ENCODE measurements around the gene ARL11.

The ARL11 gene

DNA sequence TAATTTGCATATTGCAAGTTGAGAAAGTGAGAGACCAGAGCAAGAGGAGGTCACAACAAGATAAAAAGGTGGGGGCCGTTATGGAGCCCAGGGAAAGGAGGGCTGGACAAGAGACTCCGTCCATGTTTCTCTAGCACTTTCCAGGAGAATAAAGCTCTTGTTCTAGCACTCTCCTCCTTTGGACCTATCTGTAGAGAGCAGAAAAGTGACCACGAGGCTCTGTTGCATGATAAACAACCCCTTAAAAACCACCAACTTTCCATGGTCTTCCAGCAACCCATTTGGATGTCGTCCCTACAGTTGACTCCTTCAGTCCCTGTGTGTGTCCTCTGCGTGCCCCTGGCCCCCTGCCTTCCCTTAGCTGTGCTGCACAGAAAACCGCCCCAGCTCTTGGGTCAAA is 4.1 kb upstream of the ARL11 start:
- TF ChIP-seq JUND (IDR thresholded peaks at IDR 0.05; ENCODE audit: low read depth) = no peak
- in situ Hi-C loops (cut with HindIII; ENCODE audit: low pct_unique_long_range_greater_than_20kb, low sequenced_read_pairs) = no loop called here
- DNase-seq (ENCODE audit: low read depth in 1 of 2, low spot score in 1 of 2) = no peak

- in situ Hi-C loops (cut with HindIII; ENCODE audit: low pct_unique_long_range_greater_than_20kb, low sequenced_read_pairs) = no loop called here
- no peak for DNase-seq (ENCODE audit: low read depth in 1 of 2, low spot score in 1 of 2)
- no peak for TF ChIP-seq JUND (IDR thresholded peaks at IDR 0.05; ENCODE audit: low read depth)
These were observed 2.8 kb upstream of the ARL11 start for GRCh38 chr13:49625392-49626079.

DNA sequence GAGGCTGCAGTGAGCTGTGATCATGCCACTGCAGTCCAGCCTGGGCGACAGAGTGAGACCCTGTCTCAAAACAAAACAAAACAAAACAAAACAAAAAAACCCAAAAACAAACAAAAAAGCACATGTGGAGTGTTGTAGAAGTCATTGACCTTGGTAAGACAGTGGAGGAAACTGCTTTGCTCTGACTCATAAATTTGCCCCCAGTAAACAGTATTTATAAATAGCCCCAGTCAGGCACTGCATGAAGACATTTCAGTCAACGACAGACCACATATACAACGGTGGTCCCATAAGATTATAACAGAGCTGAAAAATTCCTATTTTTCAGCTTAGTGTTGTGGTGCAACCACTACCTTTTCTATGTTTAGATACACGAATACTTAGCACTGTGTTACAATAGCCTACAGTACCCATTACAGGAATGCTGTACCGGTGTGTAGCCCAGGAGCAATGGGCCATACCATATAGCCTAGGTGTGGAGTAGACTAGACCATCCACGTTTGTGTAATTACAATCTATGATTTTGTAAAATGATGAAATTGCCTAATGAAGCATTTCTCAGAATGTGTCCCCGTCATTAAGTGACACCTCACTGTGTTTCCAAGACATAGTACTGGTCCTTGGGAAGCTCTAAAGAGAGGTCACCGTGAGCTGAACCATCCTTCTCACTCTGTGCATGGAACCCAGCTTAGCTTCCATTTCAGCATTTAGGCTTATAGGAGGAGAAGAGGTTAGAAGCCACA is 1.1 kb downstream of the ARL11 start:
- TF ChIP-seq JUND (IDR thresholded peaks at IDR 0.05; ENCODE audit: low read depth) = no peak
- in situ Hi-C loops (cut with HindIII; ENCODE audit: low pct_unique_long_range_greater_than_20kb, low sequenced_read_pairs) = no loop called here
- DNase-seq (ENCODE audit: low read depth in 1 of 2, low spot score in 1 of 2) = no peak

- no peak for DNase-seq (ENCODE audit: low read depth in 1 of 2, low spot score in 1 of 2)
- in situ Hi-C loops (cut with HindIII; ENCODE audit: low pct_unique_long_range_greater_than_20kb, low sequenced_read_pairs) = no loop called here
- TF ChIP-seq JUND (IDR thresholded peaks at IDR 0.05; ENCODE audit: low read depth) = no peak
These were observed 1.6 kb downstream of the ARL11 start for GRCh38 chr13:49629947-49630346.

GRCh38 chr13:49630580-49630979 is 2.3 kb downstream of the ARL11 start:
- no peak for DNase-seq (ENCODE audit: low read depth in 1 of 2, low spot score in 1 of 2)
- no peak for TF ChIP-seq JUND (IDR thresholded peaks at IDR 0.05; ENCODE audit: low read depth)
- in situ Hi-C loops (cut with HindIII; ENCODE audit: low pct_unique_long_range_greater_than_20kb, low sequenced_read_pairs) = no loop called here

GRCh38 chr13:49632156-49632555 is 3.8 kb downstream of the ARL11 start:
- in situ Hi-C loops (cut with HindIII; ENCODE audit: low pct_unique_long_range_greater_than_20kb, low sequenced_read_pairs) = no loop called here
- TF ChIP-seq JUND (IDR thresholded peaks at IDR 0.05; ENCODE audit: low read depth) = no peak
- DNase-seq (ENCODE audit: low read depth in 1 of 2, low spot score in 1 of 2) = no peak

GRCh38 chr13:49633710-49634109 is 5.4 kb downstream of the ARL11 start:
- no peak for DNase-seq (ENCODE audit: low read depth in 1 of 2, low spot score in 1 of 2)
- in situ Hi-C loops (cut with HindIII; ENCODE audit: low pct_unique_long_range_greater_than_20kb, low sequenced_read_pairs) = no loop called here
- no peak for TF ChIP-seq JUND (IDR thresholded peaks at IDR 0.05; ENCODE audit: low read depth)

GRCh38 chr13:49635599-49636433 is 7.5 kb downstream of the ARL11 start:
- in situ Hi-C loops (cut with HindIII; ENCODE audit: low pct_unique_long_range_greater_than_20kb, low sequenced_read_pairs) = no loop called here
- DNase-seq (ENCODE audit: low read depth in 1 of 2, low spot score in 1 of 2) = peak in 1 of 2 experiments; percentile 49
- TF ChIP-seq JUND (IDR thresholded peaks at IDR 0.05; ENCODE audit: low read depth) = no peak

- TF ChIP-seq JUND (IDR thresholded peaks at IDR 0.05; ENCODE audit: low read depth) = no peak
- in situ Hi-C loops (cut with HindIII; ENCODE audit: low pct_unique_long_range_greater_than_20kb, low sequenced_read_pairs) = no loop called here
- no peak for DNase-seq (ENCODE audit: low read depth in 1 of 2, low spot score in 1 of 2)
These were observed 8.4 kb downstream of the ARL11 start for GRCh38 chr13:49636705-49637104.

DNA sequence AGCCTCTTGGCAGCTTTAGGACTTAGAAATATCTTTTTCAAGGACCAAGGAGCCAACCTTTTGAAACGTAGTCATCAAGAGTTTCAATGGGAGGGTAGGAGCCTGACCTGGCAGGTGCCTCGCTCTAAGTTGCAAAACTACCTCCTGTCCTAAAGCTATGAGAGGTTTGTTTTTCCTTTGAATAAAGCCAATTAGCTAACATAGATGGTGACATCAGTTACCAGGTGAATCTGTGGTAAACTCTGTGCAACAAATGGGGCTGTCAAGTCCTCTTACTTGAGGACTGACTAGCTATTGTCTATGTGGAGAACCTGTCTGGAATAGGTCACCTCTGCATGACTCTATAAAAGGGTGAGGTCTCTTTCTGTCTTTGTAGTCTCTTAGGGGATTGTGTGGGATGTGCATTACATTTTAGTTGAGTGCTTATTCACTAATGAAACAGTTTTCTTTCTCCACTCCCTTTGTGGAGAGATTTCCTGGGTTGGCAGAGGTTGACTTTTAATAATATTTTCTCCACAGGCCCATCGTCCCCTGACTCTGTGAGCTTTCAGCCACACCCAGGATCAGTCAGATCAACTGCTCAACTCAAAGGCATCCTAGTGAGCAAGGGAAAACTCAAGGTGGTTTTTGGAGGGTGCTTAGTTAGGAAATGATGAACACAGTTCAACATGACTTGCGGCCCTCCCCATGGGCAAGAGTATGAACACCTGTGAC is 9.9 kb downstream of the ARL11 start:
- DNase-seq (ENCODE audit: low read depth in 1 of 2, low spot score in 1 of 2) = no peak
- in situ Hi-C loops (cut with HindIII; ENCODE audit: low pct_unique_long_range_greater_than_20kb, low sequenced_read_pairs) = no loop called here
- no peak for TF ChIP-seq JUND (IDR thresholded peaks at IDR 0.05; ENCODE audit: low read depth)

GRCh38 chr13:49638744-49639072 is 10.4 kb downstream of the ARL11 start:
- TF ChIP-seq JUND (IDR thresholded peaks at IDR 0.05; ENCODE audit: low read depth) = no peak
- in situ Hi-C loops (cut with HindIII; ENCODE audit: low pct_unique_long_range_greater_than_20kb, low sequenced_read_pairs) = no loop called here
- DNase-seq (ENCODE audit: low read depth in 1 of 2, low spot score in 1 of 2) = no peak

- no peak for TF ChIP-seq JUND (IDR thresholded peaks at IDR 0.05; ENCODE audit: low read depth)
- in situ Hi-C loops (cut with HindIII; ENCODE audit: low pct_unique_long_range_greater_than_20kb, low sequenced_read_pairs) = no loop called here
- peak in 1 of 2 experiments; percentile 38 for DNase-seq (ENCODE audit: low read depth in 1 of 2, low spot score in 1 of 2)
These were observed 13.5 kb downstream of the ARL11 start for GRCh38 chr13:49641801-49642291.

Data from T47D (cell line).